HepG2 (cell line): ENCODE measurements around the gene NMBR.

Experiments used
- POLR2A ChIP-seq, 2 experiments: IDR thresholded peaks; 2 replicates each; pipeline ENCODE4 v1.6.1; 2011; ENCODE audit warnings: low read depth in 2 of 2, low read length in 2 of 2, mild to moderate bottlenecking in 1 of 2, moderate library complexity in 1 of 2; ENCODE audit not compliant: insufficient read depth in 1 of 2
- SMARCC2 ChIP-seq: fragments of 450-650 bp; IDR thresholded peaks from 2 replicates; pipeline ENCODE4 v1.6.1; 2017; ENCODE audit warnings: antibody characterized with exemption, mild to moderate bottlenecking
- TAF1 ChIP-seq: sonication (generic); formaldehyde crosslinking; IDR thresholded peaks from 2 replicates; pipeline ENCODE4 v1.4.0; 2020; ENCODE audit warnings: missing genetic modification reagents
- ZNF674 ChIP-seq: sonication (generic); formaldehyde crosslinking; IDR thresholded peaks from 2 replicates; pipeline ENCODE4 v1.5.0; 2020; ENCODE audit warnings: low read depth, mild to moderate bottlenecking, missing genetic modification reagents
- TF ChIP-seq, protein P1 (sequence below): IDR thresholded peaks from 2 replicates; pipeline ENCODE4 v1.6.1; 2012; ENCODE audit warnings: inconsistent platforms
- TF ChIP-seq, protein P2 (sequence below): sonication (generic); formaldehyde crosslinking; IDR thresholded peaks from 2 replicates; pipeline ENCODE4 v1.5.0; 2020; ENCODE audit warnings: mild to moderate bottlenecking, missing genetic modification reagents, moderate library complexity
- TF ChIP-seq, protein P3 (sequence below): sonication (generic); formaldehyde crosslinking; conservative IDR thresholded peaks from 2 replicates; pipeline ENCODE4 v1.8.1; 2023; ENCODE audit warnings: missing genetic modification reagents
- TF ChIP-seq, protein P4 (sequence below): sonication (generic); formaldehyde crosslinking; IDR thresholded peaks from 2 replicates; pipeline ENCODE4 v1.4.0; 2020; ENCODE audit warnings: mild to moderate bottlenecking, missing genetic modification reagents

GRCh38 chr6:142075516-142076101, 71.3 kb downstream of the NMBR start:
- TF ChIP-seq SMARCC2 (no peak), ZNF674 (CRISPR knock-in tag) (no peak), TAF1 (no peak), POLR2A (IDR thresholded peaks at IDR 0.05; ENCODE audit: insufficient read depth in 1 of 2, low read depth in 2 of 2, low read length in 2 of 2) (no peak)
- TF ChIP-seq, protein P1, sequence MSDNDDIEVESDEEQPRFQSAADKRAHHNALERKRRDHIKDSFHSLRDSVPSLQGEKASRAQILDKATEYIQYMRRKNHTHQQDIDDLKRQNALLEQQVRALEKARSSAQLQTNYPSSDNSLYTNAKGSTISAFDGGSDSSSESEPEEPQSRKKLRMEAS = no peak
- TF ChIP-seq, protein P2, sequence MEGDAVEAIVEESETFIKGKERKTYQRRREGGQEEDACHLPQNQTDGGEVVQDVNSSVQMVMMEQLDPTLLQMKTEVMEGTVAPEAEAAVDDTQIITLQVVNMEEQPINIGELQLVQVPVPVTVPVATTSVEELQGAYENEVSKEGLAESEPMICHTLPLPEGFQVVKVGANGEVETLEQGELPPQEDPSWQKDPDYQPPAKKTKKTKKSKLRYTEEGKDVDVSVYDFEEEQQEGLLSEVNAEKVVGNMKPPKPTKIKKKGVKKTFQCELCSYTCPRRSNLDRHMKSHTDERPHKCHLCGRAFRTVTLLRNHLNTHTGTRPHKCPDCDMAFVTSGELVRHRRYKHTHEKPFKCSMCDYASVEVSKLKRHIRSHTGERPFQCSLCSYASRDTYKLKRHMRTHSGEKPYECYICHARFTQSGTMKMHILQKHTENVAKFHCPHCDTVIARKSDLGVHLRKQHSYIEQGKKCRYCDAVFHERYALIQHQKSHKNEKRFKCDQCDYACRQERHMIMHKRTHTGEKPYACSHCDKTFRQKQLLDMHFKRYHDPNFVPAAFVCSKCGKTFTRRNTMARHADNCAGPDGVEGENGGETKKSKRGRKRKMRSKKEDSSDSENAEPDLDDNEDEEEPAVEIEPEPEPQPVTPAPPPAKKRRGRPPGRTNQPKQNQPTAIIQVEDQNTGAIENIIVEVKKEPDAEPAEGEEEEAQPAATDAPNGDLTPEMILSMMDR (CRISPR knock-in tag) = no peak
- TF ChIP-seq, protein P3, sequence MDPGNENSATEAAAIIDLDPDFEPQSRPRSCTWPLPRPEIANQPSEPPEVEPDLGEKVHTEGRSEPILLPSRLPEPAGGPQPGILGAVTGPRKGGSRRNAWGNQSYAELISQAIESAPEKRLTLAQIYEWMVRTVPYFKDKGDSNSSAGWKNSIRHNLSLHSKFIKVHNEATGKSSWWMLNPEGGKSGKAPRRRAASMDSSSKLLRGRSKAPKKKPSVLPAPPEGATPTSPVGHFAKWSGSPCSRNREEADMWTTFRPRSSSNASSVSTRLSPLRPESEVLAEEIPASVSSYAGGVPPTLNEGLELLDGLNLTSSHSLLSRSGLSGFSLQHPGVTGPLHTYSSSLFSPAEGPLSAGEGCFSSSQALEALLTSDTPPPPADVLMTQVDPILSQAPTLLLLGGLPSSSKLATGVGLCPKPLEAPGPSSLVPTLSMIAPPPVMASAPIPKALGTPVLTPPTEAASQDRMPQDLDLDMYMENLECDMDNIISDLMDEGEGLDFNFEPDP (CRISPR knock-in tag) = no peak
- TF ChIP-seq, protein P4, sequence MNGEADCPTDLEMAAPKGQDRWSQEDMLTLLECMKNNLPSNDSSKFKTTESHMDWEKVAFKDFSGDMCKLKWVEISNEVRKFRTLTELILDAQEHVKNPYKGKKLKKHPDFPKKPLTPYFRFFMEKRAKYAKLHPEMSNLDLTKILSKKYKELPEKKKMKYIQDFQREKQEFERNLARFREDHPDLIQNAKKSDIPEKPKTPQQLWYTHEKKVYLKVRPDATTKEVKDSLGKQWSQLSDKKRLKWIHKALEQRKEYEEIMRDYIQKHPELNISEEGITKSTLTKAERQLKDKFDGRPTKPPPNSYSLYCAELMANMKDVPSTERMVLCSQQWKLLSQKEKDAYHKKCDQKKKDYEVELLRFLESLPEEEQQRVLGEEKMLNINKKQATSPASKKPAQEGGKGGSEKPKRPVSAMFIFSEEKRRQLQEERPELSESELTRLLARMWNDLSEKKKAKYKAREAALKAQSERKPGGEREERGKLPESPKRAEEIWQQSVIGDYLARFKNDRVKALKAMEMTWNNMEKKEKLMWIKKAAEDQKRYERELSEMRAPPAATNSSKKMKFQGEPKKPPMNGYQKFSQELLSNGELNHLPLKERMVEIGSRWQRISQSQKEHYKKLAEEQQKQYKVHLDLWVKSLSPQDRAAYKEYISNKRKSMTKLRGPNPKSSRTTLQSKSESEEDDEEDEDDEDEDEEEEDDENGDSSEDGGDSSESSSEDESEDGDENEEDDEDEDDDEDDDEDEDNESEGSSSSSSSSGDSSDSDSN (CRISPR knock-in tag) = no peak
